CD4-positive, alpha-beta T cell treated with Interleukin-10 for 1 hour (primary cell): ENCODE results near the gene COTL1.

Experiments
- DNase-seq: peaks from one replicate; pipeline ENCODE4 v3.0.0-alpha.2; 2020

Gene COTL1

DNA sequence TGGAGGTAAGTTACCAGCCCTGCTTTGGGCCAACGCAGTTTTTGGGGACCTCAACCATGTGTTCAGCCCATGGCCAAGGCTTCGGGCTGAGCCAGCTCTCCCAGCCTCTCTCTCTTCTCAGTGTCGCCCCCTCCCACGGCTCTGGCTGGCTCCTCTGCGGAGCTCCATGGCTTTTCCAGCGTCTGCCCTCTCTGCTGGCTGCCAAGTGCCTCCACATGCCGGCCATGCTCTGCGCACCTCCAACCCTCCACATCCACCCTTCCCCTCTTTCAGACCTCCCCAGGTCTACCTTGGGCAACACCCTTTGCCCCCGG lies 23.2 kb downstream of the COTL1 start:
- no peak for DNase-seq

DNA sequence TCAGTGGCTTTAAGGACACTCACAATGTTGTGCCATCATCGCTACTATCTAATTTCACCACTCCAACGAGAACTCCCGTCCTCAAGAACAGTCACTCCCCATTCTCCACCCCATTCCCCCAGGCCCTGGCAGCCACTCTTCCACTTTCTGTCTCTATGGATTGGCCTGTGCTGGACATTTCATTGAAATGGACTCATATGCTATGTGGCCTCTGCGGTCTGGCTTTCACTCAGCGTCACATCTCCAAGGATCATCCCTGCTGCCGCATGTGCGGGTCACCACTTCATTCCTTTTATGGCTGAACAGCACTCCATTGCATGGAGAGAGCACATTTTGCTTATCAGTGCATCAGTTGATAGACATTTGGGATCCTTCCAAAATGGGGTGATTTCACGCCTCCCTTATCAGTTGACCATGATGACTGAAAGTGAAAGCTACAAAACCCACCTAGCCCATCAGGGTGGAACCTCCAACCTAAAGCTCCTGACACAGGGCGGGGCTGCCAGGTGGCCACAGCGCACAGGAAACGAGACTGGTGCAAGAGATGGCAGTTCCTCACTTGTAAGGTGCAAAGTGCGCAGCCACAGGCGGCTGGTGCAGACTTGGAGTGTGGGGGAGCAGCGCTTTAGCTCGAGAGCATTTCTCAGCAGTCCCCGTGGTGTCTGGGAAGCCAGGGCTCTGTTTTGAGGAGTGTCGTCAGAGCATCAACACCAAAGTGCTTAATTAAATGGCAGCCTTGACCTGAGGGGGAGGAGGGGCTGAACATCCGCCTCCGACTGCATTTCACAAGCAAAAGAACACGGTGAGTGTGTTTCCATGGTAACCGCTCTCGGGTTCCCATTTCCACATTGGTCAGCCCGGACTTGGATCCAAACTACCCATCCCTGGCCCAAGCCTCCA lies 23.8 kb downstream of the COTL1 start:
- DNase-seq, result peak; percentile 92

DNA sequence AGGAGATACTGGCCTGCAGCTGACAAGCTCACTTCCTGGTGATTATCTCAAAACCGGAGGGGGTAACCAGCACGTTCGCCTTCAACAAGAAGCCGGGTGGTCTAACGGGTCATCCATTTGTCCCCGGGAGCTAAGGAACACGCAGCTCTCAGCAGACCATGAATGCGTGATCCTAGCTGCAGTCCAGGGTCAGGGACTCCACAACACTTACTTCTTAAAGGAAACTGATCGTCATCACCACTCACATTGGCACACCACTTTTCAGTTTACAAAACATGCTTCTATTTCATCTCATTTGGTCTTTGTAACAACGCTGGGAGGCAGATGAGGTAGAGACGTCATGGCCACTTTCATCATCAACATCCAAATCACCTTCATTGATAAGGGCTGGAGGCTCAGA lies 25.2 kb downstream of the COTL1 start:
- no peak for DNase-seq

DNA sequence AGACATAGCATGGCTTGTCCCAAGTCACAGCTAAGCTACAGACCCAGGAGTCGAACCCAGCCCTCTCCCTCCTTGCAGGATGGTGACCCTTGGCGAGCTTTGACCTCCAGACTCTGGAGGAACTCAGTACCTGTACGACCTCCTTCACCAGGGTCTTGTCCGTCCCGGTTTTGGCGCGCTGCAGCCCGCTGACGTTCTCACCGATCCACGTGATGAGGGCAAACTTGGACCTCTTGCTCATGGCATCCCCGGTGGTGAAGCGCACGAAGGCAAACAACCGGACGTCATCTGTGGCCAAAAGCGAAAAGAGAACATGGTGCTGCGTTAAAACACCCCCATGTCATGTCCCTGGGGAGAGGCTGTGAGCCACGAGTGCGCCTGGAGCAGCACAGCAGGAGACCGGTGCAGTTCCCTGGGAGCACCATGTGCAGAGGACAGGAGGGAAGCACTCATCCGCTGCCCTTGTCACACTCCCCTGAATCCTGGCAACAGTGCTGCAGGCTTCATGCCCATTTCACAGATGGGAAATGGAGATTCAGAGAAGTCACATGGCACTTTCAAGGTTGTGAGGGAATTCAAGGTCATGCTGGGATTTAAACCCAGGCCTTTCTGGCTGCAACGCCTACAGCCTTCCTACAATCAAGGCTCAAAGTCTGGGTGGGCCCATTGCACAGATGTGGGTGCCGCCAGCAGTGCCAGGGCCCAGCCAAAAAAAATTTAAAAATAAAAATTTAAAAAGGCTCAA lies 27.7 kb downstream of the COTL1 start:
- DNase-seq, result no peak

DNA sequence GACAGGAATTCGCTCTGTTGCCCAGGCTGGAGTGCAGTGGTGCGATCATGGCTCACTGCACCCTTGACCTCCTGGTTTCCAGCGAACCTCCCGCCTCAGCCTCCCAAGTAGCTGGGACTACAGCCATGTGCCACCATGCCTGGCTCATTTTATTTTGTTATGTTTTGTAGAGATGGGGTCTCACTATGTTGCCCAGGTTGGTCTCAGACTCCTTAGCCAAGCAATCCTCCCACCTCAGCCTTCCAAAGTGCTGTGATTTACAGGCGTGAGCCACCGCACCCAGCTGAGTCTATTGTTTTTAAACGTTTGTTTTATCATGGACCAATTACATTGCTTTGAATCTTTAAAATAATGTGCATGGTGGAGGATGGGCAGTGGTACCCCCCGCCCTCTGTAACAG lies 28.9 kb downstream of the COTL1 start:
- DNase-seq, result no peak

DNA sequence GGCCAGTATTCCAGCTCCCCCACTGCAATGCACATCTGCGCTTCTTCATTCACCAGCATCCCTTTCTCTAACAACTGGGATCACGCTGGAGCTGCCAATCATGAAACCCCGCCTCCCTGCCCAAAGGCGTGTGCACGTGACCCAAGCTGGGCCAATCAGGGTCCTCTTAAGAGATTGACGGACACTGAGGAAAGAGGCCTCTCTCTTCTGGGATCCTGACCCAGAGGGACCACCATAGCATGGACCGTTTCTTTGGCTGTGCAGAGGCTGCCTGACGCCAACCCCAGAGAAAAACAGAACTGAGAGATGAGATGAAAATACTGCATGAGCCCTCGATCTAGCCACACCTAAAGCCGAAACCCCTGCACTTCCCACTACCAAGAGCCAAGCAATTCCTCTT lies 32.0 kb downstream of the COTL1 start:
- DNase-seq, result no peak

DNA sequence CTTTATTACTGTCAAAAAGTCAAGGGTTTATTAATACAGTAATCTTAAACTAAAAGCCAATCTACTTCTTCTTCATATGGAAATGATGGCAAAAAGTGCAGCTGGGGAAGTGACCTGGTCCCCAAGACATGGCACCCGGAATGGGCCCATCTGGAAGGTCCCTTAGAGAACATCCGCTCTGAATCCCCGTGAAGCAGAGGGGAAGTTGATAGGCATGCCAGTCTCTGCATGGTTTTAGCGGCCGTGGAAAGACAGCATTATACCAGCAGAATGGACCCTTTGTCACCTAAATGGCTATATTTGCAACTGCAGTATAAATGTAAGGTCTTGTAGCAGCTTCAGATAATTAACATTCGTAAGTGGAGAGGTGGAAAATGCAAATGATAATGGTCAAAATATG lies 32.4 kb downstream of the COTL1 start:
- no peak for DNase-seq

DNA sequence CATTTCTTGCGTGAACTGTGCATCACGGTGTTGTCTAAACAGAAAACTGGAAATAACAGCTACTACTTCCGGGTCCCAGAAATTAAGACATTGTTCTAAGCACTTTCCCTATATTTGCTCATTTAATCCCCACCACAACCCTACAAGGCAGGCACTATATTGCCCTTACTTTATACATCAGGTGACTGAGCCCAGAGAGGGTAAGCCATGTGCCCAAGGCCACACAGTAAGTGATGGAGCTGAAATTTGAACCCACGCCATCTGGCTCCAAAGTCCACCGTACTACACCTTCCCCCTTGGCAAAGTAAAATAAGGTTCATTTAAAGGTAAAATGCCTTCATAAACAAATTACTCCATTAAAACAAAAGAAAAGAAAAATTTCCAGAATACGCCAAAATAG lies 33.2 kb downstream of the COTL1 start:
- no peak for DNase-seq

DNA sequence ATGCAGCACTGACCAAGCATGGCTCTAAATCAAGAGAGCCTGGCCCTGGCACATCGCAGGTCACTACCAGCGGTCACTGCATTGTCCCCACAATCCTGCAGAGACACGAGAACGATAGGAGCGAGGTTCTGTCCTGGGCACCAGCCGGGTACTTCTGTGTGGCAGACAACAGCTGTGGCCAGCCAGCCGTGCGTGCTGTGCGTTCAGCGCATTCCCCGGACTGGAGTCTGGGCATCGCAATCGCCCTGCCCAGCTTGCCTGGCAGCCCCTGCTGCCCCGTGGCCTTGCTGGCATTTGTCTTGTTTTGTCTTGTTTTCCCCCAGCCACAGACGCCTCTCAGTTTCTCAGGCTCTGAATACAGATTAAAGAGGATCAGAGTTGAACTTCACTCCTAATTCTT lies 33.9 kb downstream of the COTL1 start:
- DNase-seq, result no peak

DNA sequence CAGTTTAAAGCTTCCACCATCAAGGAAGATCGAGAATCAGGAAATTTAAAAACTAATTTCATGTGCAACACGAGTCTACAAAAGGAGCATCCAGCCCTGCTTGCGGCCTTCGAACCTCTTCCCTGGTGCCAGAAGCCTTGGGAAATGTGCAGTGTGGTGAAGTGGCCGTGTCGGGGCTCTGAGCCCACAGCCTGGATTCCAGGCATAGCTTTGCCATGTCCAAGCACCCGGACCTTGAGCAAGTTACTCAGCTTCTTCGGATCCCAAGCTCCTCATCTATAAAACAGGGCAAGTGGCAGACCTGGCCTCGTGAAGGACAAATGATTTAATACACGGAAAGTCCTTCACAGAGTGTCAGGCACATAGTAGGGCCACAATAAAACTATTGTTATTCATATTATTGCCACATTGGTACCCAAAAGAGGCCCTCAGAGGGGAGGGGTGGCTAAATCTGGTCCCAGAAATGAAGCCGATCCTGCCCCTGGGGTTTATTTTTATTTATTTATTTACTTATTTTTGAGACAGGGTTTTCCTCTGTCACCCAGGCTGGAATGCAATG lies 34.8 kb downstream of the COTL1 start:
- DNase-seq, result no peak

DNA sequence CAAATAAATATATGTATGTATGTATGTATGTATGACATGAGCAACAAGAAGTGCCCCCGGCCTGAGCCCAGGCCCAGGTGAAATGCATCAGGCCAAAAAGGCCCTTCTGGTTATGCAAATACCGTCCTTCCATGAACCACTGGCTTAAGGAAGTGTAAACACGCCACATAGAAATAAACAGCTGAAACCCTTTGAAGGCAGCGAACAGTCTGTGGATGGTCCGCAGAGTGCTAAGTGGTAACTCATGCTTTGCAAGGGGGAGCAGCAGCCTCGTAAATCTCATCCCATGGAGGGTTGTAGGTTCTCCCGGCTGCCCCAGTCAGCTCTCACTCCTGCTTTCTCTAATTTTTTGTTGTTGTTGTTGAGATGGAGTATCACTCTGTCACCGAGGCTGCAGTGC lies 36.7 kb downstream of the COTL1 start:
- DNase-seq, result no peak

DNA sequence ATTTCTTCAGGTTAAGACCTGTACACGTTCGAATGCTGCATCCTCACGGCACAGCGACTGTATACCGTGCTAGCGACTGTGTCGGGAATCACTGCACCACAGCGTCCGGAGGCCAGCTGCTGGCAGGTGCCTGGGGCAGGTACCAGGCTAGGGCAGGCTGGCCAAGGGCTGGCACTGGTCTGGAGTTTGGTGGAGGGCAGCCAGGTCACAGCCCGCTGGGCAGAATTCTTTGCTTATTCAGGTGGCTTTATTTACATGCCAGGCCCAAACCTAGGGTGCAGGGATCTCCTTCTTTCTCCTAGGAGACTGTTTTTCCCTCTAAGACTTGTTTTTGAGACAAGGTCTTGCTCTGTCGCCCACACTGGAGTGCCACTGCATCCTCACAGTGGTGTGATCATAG lies 37.9 kb downstream of the COTL1 start:
- DNase-seq, result no peak

DNA sequence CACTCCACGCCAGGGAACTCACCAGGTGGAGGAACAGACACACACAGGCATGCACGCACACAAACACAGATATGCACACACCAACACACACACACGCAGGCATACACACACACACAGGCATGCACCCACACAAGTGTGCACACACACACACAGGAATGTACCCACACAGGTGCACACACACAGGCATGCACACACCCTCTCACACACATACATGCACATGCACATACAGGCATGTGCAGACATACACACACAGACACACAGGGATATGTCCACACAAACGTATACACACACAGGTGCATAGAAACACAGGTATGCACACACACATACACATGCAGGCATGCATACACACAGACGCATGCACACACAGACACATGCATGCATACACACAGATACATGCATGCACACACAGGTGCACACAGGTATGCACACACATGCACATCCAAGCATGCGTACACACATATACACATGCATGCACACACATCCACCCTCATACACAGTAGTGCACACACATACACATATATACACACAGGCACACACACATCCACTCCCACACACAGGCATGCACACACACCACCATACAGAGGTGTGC lies 39.2 kb downstream of the COTL1 start:
- no peak for DNase-seq

DNA sequence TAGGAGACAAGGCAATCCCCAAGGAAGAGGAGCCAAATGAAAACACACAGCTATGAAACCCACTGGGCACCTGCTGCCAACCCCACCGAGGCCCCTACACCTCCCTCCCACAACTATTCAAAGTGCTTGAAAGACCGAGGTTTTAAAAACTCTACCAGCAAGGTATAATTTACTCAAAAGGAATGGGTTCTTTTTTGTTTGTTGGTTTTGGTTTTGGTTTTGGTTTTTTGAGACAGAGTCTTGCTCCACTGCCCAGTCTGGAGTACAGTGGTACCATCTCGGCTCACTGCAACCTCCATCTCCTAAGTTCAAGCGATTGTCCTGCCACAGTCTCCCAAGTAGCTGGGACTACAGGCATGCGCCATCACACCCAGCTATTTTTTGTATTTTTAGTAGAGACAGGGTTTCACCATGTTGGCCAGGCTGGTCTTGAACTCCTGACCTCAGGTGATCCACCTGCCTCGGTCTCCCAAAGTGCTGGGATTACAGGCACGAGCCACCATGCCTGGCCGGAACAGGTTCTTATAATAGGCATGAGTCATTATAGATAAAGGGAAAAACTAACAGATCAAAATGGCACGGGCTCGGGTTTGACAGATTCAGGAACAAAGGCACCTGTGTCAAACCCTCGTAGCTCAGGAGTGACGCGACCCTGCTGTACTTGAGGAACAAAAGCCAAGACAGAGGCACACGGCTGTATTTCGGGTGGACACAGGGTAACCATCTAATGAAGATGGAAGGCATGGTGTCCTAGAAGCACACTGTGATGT lies 40.7 kb downstream of the COTL1 start:
- DNase-seq, result no peak

DNA sequence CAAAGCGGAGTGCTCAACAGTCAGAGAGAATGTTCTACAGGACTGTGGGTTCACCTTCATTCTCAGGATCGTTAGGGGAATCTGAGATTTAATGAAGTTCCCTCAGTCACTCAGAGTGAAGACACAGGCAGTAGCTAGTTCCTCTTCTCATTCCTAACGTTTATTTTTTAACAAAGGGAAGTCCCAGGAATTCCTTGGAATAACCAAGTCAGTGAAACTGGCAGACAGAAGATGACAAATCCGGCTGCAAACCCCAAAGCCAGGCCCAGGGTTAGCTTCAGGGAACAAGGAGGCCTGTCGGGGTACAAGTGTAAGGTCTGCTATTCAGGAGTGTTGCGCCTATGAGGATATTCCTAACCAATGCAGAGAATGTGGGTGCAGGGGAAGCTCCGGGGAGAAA lies 42.0 kb downstream of the COTL1 start:
- DNase-seq, result no peak

DNA sequence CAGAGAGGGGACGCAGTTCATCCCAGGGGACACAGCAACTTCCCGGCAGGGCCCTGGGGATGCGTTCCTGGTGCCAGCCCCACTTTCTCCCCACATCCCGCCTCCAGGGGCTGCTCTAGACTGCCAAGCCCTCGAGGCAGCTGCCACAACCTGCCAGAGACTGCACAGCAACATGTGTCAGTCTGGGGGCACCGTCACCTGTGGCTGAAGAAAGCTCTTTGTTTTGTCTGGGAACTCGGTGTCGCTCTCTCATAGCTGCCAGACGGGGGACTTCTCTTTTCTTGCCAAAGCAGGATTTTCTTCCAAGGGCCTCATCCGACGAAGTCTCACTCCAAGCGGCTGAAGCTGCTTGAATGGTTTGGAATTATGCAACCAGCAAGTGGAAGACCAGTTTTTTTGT lies 43.7 kb downstream of the COTL1 start:
- no peak for DNase-seq

DNA sequence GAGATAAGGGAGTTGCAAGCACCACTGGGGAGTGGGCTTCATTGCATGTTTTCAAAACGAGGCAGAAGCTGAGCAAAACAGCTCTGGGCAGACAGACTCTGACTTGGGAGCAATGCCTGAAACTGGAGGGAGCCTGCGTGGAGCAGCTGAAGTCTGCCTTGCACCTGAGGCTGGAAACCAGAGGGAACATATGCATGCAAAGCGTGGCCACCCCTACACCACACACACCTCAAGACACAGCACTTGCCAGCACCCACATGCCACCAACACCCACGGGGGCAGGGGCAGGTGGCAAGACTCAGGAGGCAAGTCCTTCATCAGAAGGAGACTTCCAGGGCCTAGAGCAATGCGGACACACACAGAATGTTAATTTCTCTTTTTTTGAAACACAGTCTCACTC lies 45.8 kb downstream of the COTL1 start:
- no peak for DNase-seq

DNA sequence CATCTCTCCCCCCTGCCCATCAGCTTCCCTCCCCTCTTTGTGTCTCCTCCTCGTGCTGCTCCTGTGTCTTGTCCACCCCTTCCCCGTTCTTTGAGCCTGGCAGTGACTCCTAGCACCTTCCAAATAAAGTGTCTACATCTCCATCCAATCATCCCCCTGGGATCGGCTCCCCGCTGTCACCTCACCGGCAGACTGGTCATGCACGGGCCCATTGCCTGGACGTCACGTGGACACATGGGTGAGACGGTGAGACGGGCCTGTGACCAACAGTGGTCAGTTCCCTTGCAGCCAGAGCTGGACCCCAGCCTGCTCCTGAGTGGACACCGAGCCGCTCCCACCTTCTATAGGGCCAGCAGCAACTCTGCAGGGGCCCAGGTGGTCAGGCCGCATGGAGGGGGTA lies 46.4 kb downstream of the COTL1 start:
- no peak for DNase-seq

DNA sequence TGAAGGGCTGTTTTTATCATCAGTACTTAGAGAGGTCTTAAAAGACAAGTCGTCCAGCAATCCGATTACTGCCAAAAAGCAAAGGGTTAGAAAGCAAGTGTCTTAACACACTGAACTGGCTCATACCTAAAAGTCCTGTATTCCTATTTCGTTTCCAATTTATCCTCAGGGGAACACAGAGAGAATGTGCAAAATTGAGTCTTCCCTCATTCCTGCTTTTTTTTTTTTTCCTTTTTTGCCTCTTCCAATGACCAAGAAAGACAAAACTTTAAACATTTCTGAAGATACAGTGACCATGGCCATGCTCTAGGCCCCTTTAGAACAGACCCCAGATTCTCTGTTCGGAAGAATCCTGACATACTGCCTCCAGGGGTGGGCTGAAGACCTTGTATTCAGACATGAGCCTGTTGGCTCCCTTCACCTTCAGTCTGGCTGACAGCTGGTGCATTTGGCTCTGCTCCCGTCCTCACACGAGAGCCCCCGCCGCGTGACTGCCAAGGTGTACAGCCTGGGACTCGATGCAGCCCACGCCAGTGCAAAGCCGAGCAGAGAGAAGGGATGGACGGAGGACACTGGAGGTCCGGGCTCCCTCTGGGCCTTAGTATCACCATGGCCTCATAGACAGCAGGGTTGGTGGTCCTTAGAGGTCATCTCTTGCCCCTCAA lies 47.0 kb downstream of the COTL1 start:
- DNase-seq, result no peak

DNA sequence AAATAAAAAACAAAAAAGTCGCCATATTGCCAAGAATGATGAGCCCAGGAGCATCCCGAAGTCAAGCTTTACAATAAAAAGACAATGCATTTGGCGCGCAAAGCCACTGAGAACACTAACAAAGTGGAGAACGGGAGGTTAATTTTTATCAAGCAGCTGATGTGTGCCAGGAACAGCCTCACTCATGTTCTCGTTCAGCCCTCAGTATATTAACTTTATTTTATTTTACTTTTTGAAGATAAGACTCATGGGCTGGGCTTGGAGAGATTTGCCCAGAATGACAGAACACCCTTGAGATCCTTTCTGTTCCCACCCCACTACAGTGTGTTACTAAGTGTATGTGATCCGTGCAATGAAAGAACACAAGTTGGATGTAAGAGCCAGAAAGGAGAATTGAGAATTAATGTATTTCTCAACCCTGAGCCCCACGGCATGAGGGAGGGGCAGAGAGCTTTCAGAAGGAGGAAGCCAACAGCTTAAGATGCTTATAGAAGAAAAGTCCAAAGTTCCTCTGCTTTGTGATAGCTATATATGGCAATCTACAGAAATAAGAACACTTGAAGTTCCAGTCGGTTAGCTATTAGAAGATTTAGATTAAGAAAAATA lies 48.4 kb downstream of the COTL1 start:
- no peak for DNase-seq

DNA sequence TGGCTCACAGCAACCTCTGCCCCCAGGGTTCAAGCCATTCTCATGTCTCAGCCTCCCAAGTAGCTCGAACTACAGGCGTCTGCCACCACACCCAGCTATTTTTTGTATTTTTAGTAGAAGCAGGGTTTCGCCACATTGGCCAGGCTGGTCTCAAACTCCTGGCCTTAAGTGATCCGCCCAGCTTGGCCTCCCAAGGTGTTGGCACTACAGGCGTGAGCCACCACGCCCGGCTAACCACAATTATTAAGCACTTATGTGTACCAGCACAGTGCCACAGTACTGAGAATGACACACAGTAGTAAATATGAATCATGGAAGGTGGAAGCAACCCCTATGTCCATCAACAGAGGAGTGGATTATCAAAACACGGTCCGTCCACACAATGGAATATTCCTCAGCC lies 49.8 kb downstream of the COTL1 start:
- no peak for DNase-seq

DNA sequence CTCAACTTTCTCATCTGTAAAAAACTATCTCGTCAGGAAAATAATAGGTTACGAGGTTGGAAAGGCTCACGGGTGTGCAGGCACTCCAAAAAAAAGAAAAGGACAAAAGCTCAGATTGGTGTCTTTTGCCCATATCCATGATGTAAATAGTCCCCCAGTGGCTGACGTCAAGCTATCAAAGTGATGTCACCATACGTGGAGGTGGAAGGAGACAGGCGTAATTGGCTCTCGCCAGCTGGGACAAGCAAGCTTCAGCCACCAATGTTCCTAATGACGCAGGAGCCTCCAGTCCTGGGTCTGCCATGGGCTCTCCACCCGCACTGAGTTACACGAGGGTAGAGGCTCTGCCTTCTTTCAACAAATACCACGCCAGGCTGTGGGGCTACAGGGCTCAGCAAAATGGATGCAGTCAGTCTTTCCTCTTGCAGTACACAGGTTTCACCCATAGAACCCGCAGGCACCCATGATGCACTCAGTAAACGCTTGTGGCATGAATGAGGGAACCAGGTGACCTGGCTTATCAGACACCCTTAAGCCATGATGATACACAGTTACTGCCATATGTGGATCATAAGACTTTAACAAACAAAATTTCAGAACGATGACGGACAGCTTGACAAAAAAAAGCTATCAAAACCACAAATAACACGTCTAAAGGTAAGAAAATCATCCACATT lies 50.5 kb downstream of the COTL1 start:
- no peak for DNase-seq
